IMR-90 (cell line): ENCODE results near the gene FFAR2. TPM values are rescaled to one million over a fixed set of nuclear protein-coding genes. Genes with fewer than 3 reads are reported as not detected.

ENCODE experiments used
- ATAC-seq: fragments of 200-7000 bp; cut with Tn5 transposase; 2 replicates; pipeline ENCODE4 v1.9.1; 2020; ENCODE audit warnings: low read depth, mild to moderate bottlenecking, moderate library complexity
- BruUV-seq: library from RNA; stranded (reverse); fragments of 400-500 nt; replicated peaks from 2 replicates; lab custom pipeline; 2021; lab: Mats Ljungman, UMichigan
- CTCF ChIA-PET: fragments of 300-600 bp; formaldehyde crosslinking; extraction: SDS; loops from one replicate; lab custom pipeline; 2021; ENCODE audit warnings: antibody characterized with exemption; lab: Yijun Ruan, JAX
- POLR2A ChIA-PET: fragments of 300-600 bp; sonication (Branson Sonifier 250); formaldehyde crosslinking; loops from one replicate; lab custom pipeline; 2022; ENCODE audit warnings: antibody characterized with exemption; ENCODE audit not compliant: unreplicated experiment; lab: Charles Lee
- DNase-seq: peaks from one replicate; pipeline ENCODE4 v3.0.0; 2013
- H2AFZ ChIP-seq: replicated peaks from 2 replicates; pipeline ENCODE3; 2013; ENCODE audit warnings: low read length, mild to moderate bottlenecking; ENCODE audit not compliant: poor library complexity
- H2AK5ac ChIP-seq: 2 replicates; pipeline ENCODE4 v1.6.1; 2013; ENCODE audit warnings: low read depth, low read length, inconsistent platforms
- H2AK9ac ChIP-seq: replicated peaks from 2 replicates; pipeline ENCODE3; 2013; ENCODE audit warnings: mild to moderate bottlenecking, low read depth, low read length, moderate library complexity; ENCODE audit not compliant: poor library complexity
- H2BK120ac ChIP-seq: 2 replicates; pipeline ENCODE4 v1.6.1; 2013; ENCODE audit warnings: low read depth, low read length, inconsistent platforms
- H2BK15ac ChIP-seq: 3 replicates; pipeline ENCODE4 v1.6.1; 2013; ENCODE audit warnings: low read depth, low read length, inconsistent platforms
- H2BK20ac ChIP-seq: 2 replicates; pipeline ENCODE4 v1.6.1; 2013; ENCODE audit warnings: low read depth, mild to moderate bottlenecking, inconsistent platforms, low read length, moderate library complexity
- H2BK5ac ChIP-seq: 2 replicates; pipeline ENCODE4 v1.6.1; 2013; ENCODE audit warnings: mild to moderate bottlenecking, low read depth, low read length, inconsistent platforms; ENCODE audit not compliant: poor library complexity, severe bottlenecking
- H3K14ac ChIP-seq: replicated peaks from 2 replicates; pipeline ENCODE4 v1.6.1; 2013; ENCODE audit warnings: low read depth, low read length, inconsistent platforms
- H3K18ac ChIP-seq: 2 replicates; pipeline ENCODE4 v1.6.1; 2013; ENCODE audit warnings: low read depth, low read length, control low read depth
- H3K23ac ChIP-seq: 2 replicates; pipeline ENCODE4 v1.6.1; 2013; ENCODE audit warnings: low read depth, low read length, inconsistent platforms
- H3K27ac ChIP-seq: 2 replicates; pipeline ENCODE4 v1.5.1; 2013; ENCODE audit warnings: mild to moderate bottlenecking, control low read depth, low read length; ENCODE audit not compliant: insufficient read depth
- H3K27me3 ChIP-seq: 2 replicates; pipeline ENCODE4 v1.6.1; 2013; ENCODE audit warnings: low read length; ENCODE audit not compliant: control insufficient read depth, insufficient read depth
- H3K36me3 ChIP-seq: 2 replicates; pipeline ENCODE4 v1.6.1; 2013; ENCODE audit warnings: low read length, mixed read lengths; ENCODE audit not compliant: control insufficient read depth, insufficient read depth
- H3K4ac ChIP-seq: 2 replicates; pipeline ENCODE4 v1.6.1; 2013; ENCODE audit warnings: low read depth, low read length, inconsistent platforms
- H3K4me1 ChIP-seq: 2 replicates; pipeline ENCODE4 v1.6.1; 2013; ENCODE audit warnings: low read length, mixed read lengths; ENCODE audit not compliant: control insufficient read depth, insufficient read depth
- H3K4me2 ChIP-seq: 2 replicates; pipeline ENCODE4 v1.6.1; 2013; ENCODE audit warnings: low read depth, mild to moderate bottlenecking, control low read depth, low read length, moderate library complexity
- H3K4me3 ChIP-seq: 2 replicates; pipeline ENCODE4 v1.5.1; 2013; ENCODE audit warnings: low read depth, mild to moderate bottlenecking, control low read depth, low read length, moderate library complexity; ENCODE audit not compliant: insufficient read depth
- H3K56ac ChIP-seq: 2 replicates; pipeline ENCODE4 v1.6.1; 2013; ENCODE audit warnings: low read length, inconsistent platforms; ENCODE audit not compliant: insufficient read depth; ENCODE audit errors: extremely low read depth
- H3K79me1 ChIP-seq, 2 experiments: 2 replicates each; pipeline ENCODE4 v1.6.1; 2013; ENCODE audit warnings: low read length in 2 of 2, inconsistent platforms in 1 of 2, low read depth in 1 of 2
- H3K9ac ChIP-seq: 2 replicates; pipeline ENCODE4 v1.6.1; 2013; ENCODE audit warnings: low read depth, low read length, control low read depth
- H3K9me1 ChIP-seq: 2 replicates; pipeline ENCODE4 v1.6.1; 2013; ENCODE audit warnings: low read length, inconsistent platforms; ENCODE audit not compliant: insufficient read depth
- H3K9me3 ChIP-seq: 2 replicates; pipeline ENCODE4 v1.6.1; 2013; ENCODE audit warnings: low read length; ENCODE audit not compliant: control insufficient read depth, insufficient read depth
- H4K20me1 ChIP-seq: 2 replicates; pipeline ENCODE4 v1.6.1; 2013; ENCODE audit warnings: low read length, inconsistent platforms; ENCODE audit not compliant: insufficient read depth
- H4K5ac ChIP-seq: 2 replicates; pipeline ENCODE4 v1.6.1; 2013; ENCODE audit warnings: mild to moderate bottlenecking, low read depth, low read length, control low read depth
- H4K8ac ChIP-seq, 2 experiments: 2 replicates each; pipeline ENCODE4 v1.6.1; 2013; ENCODE audit warnings: low read depth in 2 of 2, low read length in 2 of 2, control low read depth in 1 of 2, inconsistent platforms in 1 of 2
- H4K91ac ChIP-seq: 2 replicates; pipeline ENCODE4 v1.6.1; 2013; ENCODE audit warnings: low read depth, low read length, inconsistent platforms; ENCODE audit not compliant: insufficient read depth
- BHLHE40 ChIP-seq: fragments of 150-350 bp; IDR thresholded peaks from 2 replicates; pipeline ENCODE4 v1.6.1; 2016; ENCODE audit warnings: mild to moderate bottlenecking, low read depth, low read length
- CEBPB ChIP-seq: IDR thresholded peaks from 2 replicates; pipeline ENCODE4 v1.6.1; 2012; ENCODE audit warnings: low read depth, low read length, improper control_type of control experiment
- CTCF ChIP-seq: conservative IDR thresholded peaks from 2 replicates; pipeline ENCODE4 v1.5.1; 2012; ENCODE audit warnings: mild to moderate bottlenecking, low read depth, low read length, improper control_type of control experiment
- ELK1 ChIP-seq: fragments of 150-350 bp; IDR thresholded peaks from 2 replicates; pipeline ENCODE4 v1.6.1; 2016; ENCODE audit warnings: low read depth, mild to moderate bottlenecking, low read length, moderate library complexity, borderline replicate concordance
- FOS ChIP-seq: fragments of 150-350 bp; IDR thresholded peaks from 2 replicates; pipeline ENCODE4 v1.6.1; 2016; ENCODE audit warnings: low read depth, low read length
- MAFK ChIP-seq: IDR thresholded peaks from 2 replicates; pipeline ENCODE4 v1.6.1; 2012; ENCODE audit warnings: low read depth, low read length, improper control_type of control experiment
- MAZ ChIP-seq: IDR thresholded peaks from 2 replicates; pipeline ENCODE4 v1.6.1; 2012; ENCODE audit warnings: low read depth, mild to moderate bottlenecking, low read length, improper control_type of control experiment, moderate library complexity, borderline replicate concordance
- MXI1 ChIP-seq: IDR thresholded peaks from 2 replicates; pipeline ENCODE4 v1.6.1; 2012; ENCODE audit warnings: low read depth, mild to moderate bottlenecking, low read length, moderate library complexity, borderline replicate concordance
- NFE2L2 ChIP-seq: fragments of 150-350 bp; IDR thresholded peaks from 2 replicates; pipeline ENCODE4 v1.6.1; 2016; ENCODE audit warnings: low read depth, mild to moderate bottlenecking, low read length
- POLR2A ChIP-seq: IDR thresholded peaks from 2 replicates; pipeline ENCODE4 v1.6.1; 2012; ENCODE audit warnings: mild to moderate bottlenecking, low read depth, low read length
- RAD21 ChIP-seq: IDR thresholded peaks from 2 replicates; pipeline ENCODE4 v1.6.1; 2012; ENCODE audit warnings: low read length, improper control_type of control experiment
- RCOR1 ChIP-seq: IDR thresholded peaks from 2 replicates; pipeline ENCODE4 v1.6.1; 2012; ENCODE audit warnings: mild to moderate bottlenecking, low read length, improper control_type of control experiment; ENCODE audit not compliant: insufficient replicate concordance
- RFX5 ChIP-seq: IDR thresholded peaks from 2 replicates; pipeline ENCODE4 v1.8.0; 2012; ENCODE audit warnings: low read depth, mild to moderate bottlenecking, low read length, moderate library complexity
- SMC3 ChIP-seq: fragments of 150-350 bp; IDR thresholded peaks from 2 replicates; pipeline ENCODE4 v1.6.1; 2016; ENCODE audit warnings: low read depth, mild to moderate bottlenecking, antibody characterized with exemption, low read length, moderate library complexity
- WGBS, 2 experiments: methylation state at CpG; one replicate each; pipeline versions ENCODE4 v1.1.5 to v1.1.7; 2013; ENCODE audit warnings: missing lambda C conversion rate in 2 of 2; ENCODE audit not compliant: insufficient read length in 1 of 2; ENCODE audit errors: extremely low coverage in 2 of 2; 5-methylcytosine and 5-hydroxymethylcytosine counted together
- dilution Hi-C: fragments of 300-500 bp; cut with HindIII; formaldehyde crosslinking; loops from one replicate; pipeline ENCODE4 v1.14.3; 2018; ENCODE audit warnings: low sequenced_read_pairs; ENCODE audit not compliant: unreplicated experiment
- in situ Hi-C: fragments of 300-500 bp; cut with MboI; formaldehyde crosslinking; loops from 3 replicates; pipeline ENCODE4 v1.14.3; 2019; ENCODE audit warnings: low sequenced_read_pairs, inconsistent platforms, mixed read lengths
- intact Hi-C: fragments of 100-400 bp; cut with micrococcal nuclease; formaldehyde crosslinking; loops from 2 replicates; pipeline ENCODE4 v1.10.0; 2022
- polyA plus RNA-seq, 3 experiments: library from polyadenylated mRNA; depleted of rRNA; stranded (reverse); fragments of >200 nt; gene quantifications; 2 replicates each; pipeline ENCODE4 v1.2.3, GENCODE V29; 2012; ENCODE audit warnings: low replicate concordance in 1 of 3
- total RNA-seq: library from RNA; depleted of rRNA; stranded (reverse); fragments of >200 nt; gene quantifications from 2 replicates; pipeline ENCODE4 v1.2.3, GENCODE V29; 2012
- TF ChIP-seq, protein P1 (sequence below): fragments of 150-350 bp; IDR thresholded peaks from 2 replicates; pipeline ENCODE4 v1.6.1; 2017; ENCODE audit warnings: mild to moderate bottlenecking, antibody characterized with exemption, low read length, low read depth

FFAR2 gene
- total and polyA plus RNA-seq, 2 of the 4 experiments (the other 2 are of a cell fraction), result not detected

DNA sequence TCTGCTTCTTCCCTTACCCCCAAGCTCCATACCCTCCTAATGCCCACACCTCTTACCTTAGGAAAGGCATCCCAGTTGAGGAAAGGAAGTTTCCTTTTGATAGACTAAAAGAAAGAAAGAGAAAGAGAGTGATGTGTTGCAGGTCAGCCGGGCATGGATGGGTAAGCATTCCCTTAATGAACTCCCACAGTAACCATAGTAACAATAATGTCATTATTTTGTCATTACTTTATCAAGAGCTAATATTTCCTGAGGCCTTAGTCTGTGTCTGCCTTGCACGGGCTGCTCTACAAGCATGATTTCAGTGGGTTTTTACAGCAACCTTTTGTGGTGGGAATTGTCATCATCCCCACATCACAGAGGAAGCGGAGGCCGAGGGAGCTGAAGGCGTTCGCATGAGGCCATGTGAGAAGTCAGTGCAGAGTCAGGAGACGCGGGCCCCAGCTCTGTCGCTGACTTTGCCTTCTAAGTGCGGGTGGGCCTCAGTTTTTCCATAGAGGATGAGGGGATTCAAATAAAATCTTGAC, 39.7 kb downstream of the FFAR2 start:
- no peaks in the 10 kb centered on the region for H3K9me1 ChIP-seq
- no peak overlapping the region for H2BK15ac ChIP-seq
- H3K79me1 ChIP-seq, result no peaks in the 10 kb centered on the region
- no peak overlapping the region for H3K56ac ChIP-seq
- DNase-seq (no peak), ATAC-seq (no peak)
- intact Hi-C loops (no loop called here), in situ Hi-C loops (no loop called here), dilution Hi-C loops (no loop called here)
- ChIA-PET POLR2A (no interaction called here), CTCF (no interaction called here)
- no peak overlapping the region for H2AK5ac ChIP-seq
- H3K18ac ChIP-seq, result no peak overlapping the region
- H3K27me3 ChIP-seq, result peaks cover 32% of the 10 kb centered on the region
- WGBS, 2 experiments, result no CpG with 5 or more reads among the region's 10 CpGs
- no peak overlapping the region for H3K4me2 ChIP-seq
- no peak overlapping the region for H2BK120ac ChIP-seq
- H3K27ac ChIP-seq, result no peak overlapping the region
- no peak overlapping the region for H4K5ac ChIP-seq
- no peak overlapping the region for H3K4ac ChIP-seq
- no peak overlapping the region for H3K9ac ChIP-seq
- no peaks in the 10 kb centered on the region for H3K9me3 ChIP-seq
- no peaks in the 10 kb centered on the region for H3K4me1 ChIP-seq
- no peak overlapping the region for H2BK5ac ChIP-seq
- no peak overlapping the region for H2AFZ ChIP-seq
- H3K14ac ChIP-seq, result no peak overlapping the region
- no peak overlapping the region for H3K4me3 ChIP-seq
- no peak overlapping the region for H4K91ac ChIP-seq
- H4K20me1 ChIP-seq, result no peaks in the 10 kb centered on the region
- no peak overlapping the region for H4K8ac ChIP-seq
- H2AK9ac ChIP-seq, result no peak overlapping the region
- H2BK20ac ChIP-seq, result no peak overlapping the region
- no peak overlapping the region for H3K23ac ChIP-seq
- BruUV-seq, result no TSS peak
- TF ChIP-seq MAZ, result no peak
- TF ChIP-seq RCOR1, result no peak
- no peak for TF ChIP-seq POLR2A
- TF ChIP-seq SMC3, result no peak
- TF ChIP-seq ELK1, result no peak
- TF ChIP-seq RFX5, result no peak
- TF ChIP-seq CEBPB, result no peak
- TF ChIP-seq MXI1, result no peak
- no peak for TF ChIP-seq BHLHE40
- TF ChIP-seq MAFK, result no peak
- no peak for TF ChIP-seq NFE2L2
- TF ChIP-seq FOS, result no peak
- no peak for TF ChIP-seq RAD21
- no peak for TF ChIP-seq CTCF
- TF ChIP-seq, protein P1, sequence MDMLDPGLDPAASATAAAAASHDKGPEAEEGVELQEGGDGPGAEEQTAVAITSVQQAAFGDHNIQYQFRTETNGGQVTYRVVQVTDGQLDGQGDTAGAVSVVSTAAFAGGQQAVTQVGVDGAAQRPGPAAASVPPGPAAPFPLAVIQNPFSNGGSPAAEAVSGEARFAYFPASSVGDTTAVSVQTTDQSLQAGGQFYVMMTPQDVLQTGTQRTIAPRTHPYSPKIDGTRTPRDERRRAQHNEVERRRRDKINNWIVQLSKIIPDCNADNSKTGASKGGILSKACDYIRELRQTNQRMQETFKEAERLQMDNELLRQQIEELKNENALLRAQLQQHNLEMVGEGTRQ, result no peak
- H3K36me3 ChIP-seq, result no peaks in the 10 kb centered on the region
